Measurements from ENCODE around the gene CDH15. TPM values are rescaled to one million over a fixed set of nuclear protein-coding genes. Genes with fewer than 3 reads are reported as not detected.
A peak's percentile ranks its signal among the peaks of the same experiment; 100 is the strongest.

The CDH15 gene
- total and polyA plus RNA-seq, 5 experiments from 2014 or later = not detected

DNA sequence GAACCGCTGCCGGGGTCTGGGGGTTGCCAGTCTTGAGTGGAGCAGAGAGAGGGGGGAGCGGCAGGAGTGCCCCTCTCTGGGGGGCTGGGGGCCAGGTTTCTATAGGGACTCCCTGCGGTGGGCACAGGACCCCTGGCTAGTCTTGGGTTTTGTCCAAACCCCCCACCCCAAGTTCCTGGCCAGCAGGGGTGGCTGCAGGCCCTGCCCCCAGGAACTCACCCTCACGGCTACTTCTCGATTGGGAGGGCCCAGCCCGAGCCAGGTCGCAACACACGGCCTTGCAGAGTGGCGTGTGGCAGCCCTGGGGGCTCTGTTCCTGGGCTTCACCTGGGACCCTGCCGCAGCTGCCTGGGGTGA lies 601 bp downstream of the CDH15 start:
- Mint-ChIP-seq H3K4me3 (no peak overlapping the region), H3K27me3 (no peaks in the 10 kb centered on the region), H3K9me3 (no peaks in the 10 kb centered on the region), H3K27ac (no peak overlapping the region), H3K4me1 (peaks cover 6 to 11% (median 9%) of the 10 kb centered on the region in 4 donors), H3K36me3 (no peaks in the 10 kb centered on the region)
- ATAC-seq (no peak), DNase-seq (no peak)
- POLR2A ChIA-PET = no interaction called here

DNA sequence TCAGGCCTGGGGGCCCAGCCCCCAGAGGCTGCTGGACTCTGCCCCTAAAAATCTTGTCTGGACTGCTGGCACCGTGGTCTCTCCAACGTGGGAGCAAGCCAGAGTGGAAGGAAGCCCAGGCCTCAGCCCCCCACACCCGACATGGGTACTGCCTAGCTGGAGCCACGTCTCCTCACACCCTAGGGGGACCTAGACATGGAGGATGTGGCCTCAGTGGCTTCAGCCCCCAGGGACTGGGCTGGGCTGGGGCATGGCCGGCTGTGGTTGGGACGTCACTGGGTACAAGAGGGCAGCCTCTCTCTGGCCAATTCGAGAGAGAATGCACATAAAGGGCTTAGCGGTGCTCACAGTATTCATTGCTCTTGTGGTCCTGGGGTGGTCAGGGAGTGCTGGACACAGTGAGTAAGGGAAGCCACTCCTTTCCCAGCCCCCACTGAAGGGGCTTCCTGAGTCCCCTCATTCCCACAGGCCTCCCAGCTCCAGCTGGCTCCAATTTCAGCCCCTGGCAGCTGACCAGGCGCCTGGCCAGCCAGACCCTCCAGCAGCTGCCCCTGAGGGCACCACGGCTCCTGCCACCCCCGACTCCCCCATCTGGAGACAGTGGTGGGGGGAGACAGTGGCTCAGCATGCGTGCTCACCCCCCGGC lies 1.1 kb downstream of the CDH15 start:
- POLR2A ChIA-PET = interaction anchor here (1.0 kb wide), 1 partner anchor 8 kb away, joined by 3 read pairs; no protein-coding TSS in a partner anchor
- Mint-ChIP-seq H3K4me1 (peaks cover 6 to 11% (median 9%) of the 10 kb centered on the region in 4 donors), H3K36me3 (no peaks in the 10 kb centered on the region), H3K27me3 (no peaks in the 10 kb centered on the region), H3K27ac (no peak overlapping the region), H3K4me3 (peak overlapping the region in 1 of 10 donors; percentile 20), H3K9me3 (no peaks in the 10 kb centered on the region)
- ATAC-seq (no peak), DNase-seq (no peak)

DNA sequence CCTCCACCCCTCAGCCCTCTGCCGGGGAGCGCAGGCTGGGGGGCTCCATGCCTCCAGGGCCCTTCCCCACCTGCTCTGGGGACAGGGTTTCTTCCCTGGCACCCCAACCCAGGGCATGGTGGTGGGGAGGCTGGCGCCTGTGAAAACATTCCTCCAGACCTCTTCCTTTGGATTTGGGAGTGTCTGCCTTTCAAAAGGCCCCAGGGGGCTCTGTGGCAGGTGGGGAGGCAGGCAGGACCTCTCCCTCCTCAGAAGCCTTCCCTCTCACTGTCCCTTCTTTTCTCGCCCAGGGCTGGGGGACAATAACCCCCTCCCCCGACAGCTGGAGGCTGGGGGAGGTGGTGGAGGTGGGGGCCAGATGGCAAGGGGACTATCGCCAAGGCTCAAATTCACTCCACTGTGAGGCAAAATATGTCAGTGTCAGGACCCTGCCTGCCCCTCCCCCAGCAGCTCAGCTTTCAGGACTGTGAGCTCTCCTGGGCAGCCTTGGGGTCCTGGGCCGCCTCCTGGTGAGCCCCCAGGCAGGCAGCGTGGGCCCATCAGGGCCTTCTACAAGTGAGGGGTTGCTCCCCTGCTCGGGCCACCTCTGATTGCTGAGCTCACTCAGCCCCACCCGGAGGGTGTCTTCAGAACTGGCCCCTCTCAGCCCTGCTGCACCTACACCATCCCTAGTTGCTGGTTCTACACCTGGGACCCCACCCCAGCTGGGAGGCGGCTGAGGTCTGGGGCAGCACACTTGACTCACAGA lies 1.8 kb downstream of the CDH15 start:
- ATAC-seq (no peak), DNase-seq (no peak)
- Mint-ChIP-seq H3K27ac (peak overlapping the region in 1 of 10 donors; percentile 34), H3K36me3 (no peaks in the 10 kb centered on the region), H3K4me1 (peaks cover 6 to 10% (median 9%) of the 10 kb centered on the region in 4 donors), H3K9me3 (no peaks in the 10 kb centered on the region), H3K27me3 (no peaks in the 10 kb centered on the region), H3K4me3 (no peak overlapping the region)
- POLR2A ChIA-PET = interaction anchor here (1.0 to 1.2 kb wide), 2 partner anchors 9 to 19 kb away, joined by 3 to 5 read pairs; no protein-coding TSS in a partner anchor

DNA sequence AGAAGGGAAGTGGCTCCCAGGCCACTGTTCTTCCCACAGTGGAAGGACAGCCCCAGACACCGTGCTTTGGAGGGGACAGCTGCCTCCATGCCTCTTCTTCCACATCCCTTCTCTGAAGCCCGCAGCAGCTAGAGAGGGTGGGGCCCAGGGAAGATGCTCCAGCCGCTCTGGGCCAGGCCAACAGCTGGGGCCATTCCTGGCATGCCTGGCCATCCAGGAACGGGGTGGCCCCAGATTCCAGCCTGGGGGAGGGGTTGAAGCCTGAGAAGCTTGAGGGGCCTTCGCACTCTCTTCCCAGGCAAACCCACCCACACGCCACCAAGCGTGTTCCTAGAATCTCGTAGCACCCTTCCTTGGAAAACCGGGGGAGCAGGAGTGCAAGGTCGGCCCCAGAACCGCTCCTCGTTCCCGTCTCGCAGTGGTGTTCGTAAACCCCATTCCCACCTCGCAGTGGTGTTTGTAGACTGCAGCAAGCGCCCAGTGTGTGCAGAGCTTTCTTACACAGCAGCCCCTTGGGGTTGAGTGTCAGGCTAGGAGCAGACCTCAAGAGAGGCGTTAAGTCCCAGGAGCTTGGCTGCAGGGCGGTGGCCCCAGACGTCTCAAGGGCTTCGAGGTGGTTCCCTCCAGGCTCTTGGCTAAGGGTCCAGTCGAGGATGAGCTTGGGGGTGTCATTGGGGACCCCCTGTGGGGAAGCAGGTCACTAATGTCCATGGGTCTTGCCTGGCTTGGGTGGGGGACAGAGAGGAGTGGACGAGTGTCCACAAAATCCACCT lies 2.7 kb downstream of the CDH15 start:
- Mint-ChIP-seq H3K36me3 (no peaks in the 10 kb centered on the region), H3K4me1 (peaks cover 6 to 10% (median 9%) of the 10 kb centered on the region in 4 donors), H3K27ac (no peak overlapping the region), H3K9me3 (no peaks in the 10 kb centered on the region), H3K27me3 (no peaks in the 10 kb centered on the region), H3K4me3 (no peak overlapping the region)
- DNase-seq = no peak
- POLR2A ChIA-PET = interaction anchor here (1.2 kb wide), 1 partner anchor 19 kb away, joined by 5 read pairs; no protein-coding TSS in a partner anchor
- no peak for ATAC-seq

DNA sequence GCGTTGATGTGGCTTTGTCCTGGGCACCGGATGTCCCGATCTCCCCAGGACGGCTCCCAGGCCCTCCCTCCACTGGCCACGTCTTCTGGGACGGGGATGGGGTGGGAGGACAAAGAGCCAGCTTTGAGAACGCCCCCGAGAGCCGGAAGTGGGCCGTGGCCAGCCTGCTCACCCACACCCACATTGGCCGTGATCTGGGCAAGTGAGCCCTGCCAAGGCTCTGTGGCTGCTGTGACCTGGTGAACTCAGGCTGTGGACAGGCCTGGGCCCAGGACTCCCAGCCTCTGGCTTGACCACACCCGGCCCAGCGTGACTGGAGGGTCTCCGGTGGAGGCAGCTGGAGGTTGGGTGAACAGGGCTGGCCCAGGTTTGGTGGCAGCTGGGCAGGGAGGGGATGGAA lies 3.3 kb downstream of the CDH15 start:
- H3K27ac Mint-ChIP-seq = no peak overlapping the region
- H3K36me3 Mint-ChIP-seq = no peaks in the 10 kb centered on the region
- no peaks in the 10 kb centered on the region for H3K27me3 Mint-ChIP-seq
- no peak overlapping the region for H3K4me3 Mint-ChIP-seq
- H3K4me1 Mint-ChIP-seq = peaks cover 6 to 10% (median 9%) of the 10 kb centered on the region in 4 donors
- DNase-seq = no peak
- no peak for ATAC-seq
- POLR2A ChIA-PET = no interaction called here
- H3K9me3 Mint-ChIP-seq = no peaks in the 10 kb centered on the region

DNA sequence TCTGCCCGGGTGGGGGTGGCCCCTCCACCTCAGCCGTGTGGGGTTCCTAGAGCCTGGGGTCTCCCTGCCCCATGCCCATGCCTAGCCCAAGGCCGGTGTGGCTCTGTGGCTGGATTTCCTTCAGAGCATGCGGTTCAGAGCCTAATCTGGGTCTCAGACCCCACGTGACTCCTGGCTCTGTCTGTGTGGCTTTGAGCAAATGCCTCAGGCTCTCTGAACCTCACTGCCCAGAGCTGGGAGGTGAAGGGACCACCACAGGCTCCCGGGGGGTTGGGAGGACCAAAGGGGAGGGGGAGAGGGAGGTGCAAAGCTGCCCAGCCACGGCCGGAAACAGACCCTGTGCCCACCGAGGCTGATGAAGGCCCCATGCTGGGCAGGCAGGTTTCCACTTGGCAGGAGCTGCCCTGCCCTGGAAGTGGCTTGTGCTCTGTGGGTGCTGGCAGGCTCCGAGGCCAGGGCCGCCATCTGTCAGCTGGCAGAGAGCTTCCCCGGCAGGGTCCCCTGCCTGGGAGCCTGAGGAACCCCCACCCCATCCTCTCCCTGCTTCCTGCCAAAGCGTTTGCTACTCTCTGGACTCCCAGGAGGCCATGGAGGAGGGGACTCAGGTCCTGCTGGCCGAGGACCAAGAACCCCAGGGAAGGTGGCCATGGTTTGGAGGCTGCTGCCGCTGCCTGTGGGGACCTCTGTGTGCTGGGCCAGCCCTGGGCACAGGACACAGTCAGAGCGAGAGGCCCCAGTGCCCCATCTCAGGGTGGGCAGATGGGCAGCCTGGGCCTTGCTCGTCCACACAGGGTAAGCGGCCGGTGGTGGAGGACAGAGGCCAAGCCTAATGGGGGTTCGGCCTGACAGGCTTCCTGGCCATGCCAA lies 4.0 kb downstream of the CDH15 start:
- ATAC-seq (no peak), DNase-seq (no peak)
- Mint-ChIP-seq H3K9me3 (no peaks in the 10 kb centered on the region), H3K27me3 (no peaks in the 10 kb centered on the region), H3K27ac (no peak overlapping the region), H3K4me1 (peaks cover 6% of the 10 kb centered on the region in 4 donors), H3K36me3 (no peaks in the 10 kb centered on the region), H3K4me3 (no peak overlapping the region)
- POLR2A ChIA-PET = no interaction called here

DNA sequence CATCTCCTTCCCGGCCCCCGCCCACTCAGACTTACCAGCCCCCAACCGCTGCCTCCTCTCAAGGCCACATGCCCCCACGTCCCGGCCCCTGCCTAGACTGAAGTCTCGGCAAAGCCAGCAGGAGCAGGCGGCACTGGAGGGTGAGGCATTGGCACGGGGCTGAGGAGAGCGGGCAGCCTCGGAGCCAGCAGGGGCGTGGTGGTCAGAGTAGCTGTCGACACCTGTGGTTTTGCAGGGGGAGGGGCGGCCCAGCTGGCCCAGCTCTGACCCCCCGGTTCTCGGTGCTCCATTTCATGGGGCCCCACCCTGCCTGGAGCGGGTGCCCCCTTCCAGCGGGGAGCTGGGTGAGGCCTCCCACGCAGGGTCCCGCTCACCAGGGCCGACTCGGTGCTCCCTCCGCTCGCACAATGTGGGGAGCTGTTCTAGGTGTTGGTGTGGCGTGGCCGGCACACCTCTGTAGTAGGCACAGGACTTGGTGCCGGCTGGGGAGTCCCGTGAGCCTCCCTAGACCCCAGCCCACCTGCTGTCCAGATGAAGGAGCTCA lies 4.7 kb downstream of the CDH15 start:
- H3K27ac Mint-ChIP-seq = no peak overlapping the region
- H3K4me3 Mint-ChIP-seq = no peak overlapping the region
- no peaks in the 10 kb centered on the region for H3K9me3 Mint-ChIP-seq
- DNase-seq (no peak), ATAC-seq (no peak)
- POLR2A ChIA-PET = interaction anchor here (0.6 to 0.7 kb wide), 2 partner anchors 11 to 83 kb away, joined by 3 to 4 read pairs; partner anchors contain the start of gene ACSF3
- H3K4me1 Mint-ChIP-seq = peaks cover 0 to 2% (median 1%) of the 10 kb centered on the region in 4 donors
- no peaks in the 10 kb centered on the region for H3K36me3 Mint-ChIP-seq
- no peaks in the 10 kb centered on the region for H3K27me3 Mint-ChIP-seq

DNA sequence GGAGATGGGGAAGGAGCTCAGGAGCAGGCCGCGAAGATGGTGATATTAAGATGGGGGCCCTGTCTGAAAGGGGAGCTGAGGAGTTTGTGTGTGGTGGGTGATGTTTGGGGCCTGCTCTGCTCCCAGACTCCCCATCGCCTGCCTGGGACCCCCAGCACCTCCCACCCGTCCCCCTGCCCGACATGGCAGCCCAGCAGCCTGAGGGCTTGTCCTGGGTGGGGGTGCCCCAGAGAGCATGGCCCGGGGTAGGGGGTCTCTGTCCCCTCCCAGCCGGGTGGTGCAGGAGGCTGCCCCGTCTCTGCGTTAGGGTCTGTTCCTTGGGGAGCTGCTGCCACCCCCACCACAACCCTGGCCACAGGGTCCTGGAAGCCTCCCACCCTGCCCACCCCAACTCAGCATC lies 5.2 kb downstream of the CDH15 start:
- Mint-ChIP-seq H3K27me3 (no peaks in the 10 kb centered on the region), H3K9me3 (no peaks in the 10 kb centered on the region), H3K36me3 (no peaks in the 10 kb centered on the region), H3K27ac (no peak overlapping the region), H3K4me1 (peaks cover 0 to 6% (median 4%) of the 10 kb centered on the region in 4 donors), H3K4me3 (no peak overlapping the region)
- no peak for DNase-seq
- POLR2A ChIA-PET = interaction anchor here (0.6 to 0.7 kb wide), 2 partner anchors 12 to 83 kb away, joined by 3 to 4 read pairs; partner anchors contain the start of gene ACSF3
- no peak for ATAC-seq

DNA sequence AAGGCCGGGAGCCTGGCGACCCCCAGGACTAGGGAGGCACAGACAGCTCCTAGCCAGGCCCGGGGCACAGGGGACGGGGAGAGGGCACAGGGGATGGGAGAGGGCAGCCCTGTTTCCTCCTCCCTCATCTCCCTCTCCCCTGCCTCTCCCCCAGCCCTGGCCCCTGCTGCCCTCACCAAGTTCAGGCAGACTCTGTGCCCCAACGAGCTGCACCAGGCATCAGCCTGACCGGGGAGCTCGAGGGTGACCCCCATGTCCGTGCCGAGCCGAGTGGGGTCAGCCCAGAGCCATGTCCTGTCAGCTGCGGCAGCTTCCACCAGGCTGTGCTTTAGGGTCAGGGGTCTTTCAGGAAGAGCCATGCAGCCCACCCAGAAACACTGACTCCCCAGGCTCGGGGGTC lies 6.0 kb downstream of the CDH15 start:
- H3K4me1 Mint-ChIP-seq = peaks cover 1 to 10% (median 6%) of the 10 kb centered on the region in 4 donors
- H3K36me3 Mint-ChIP-seq = no peaks in the 10 kb centered on the region
- H3K9me3 Mint-ChIP-seq = no peaks in the 10 kb centered on the region
- H3K27me3 Mint-ChIP-seq = no peaks in the 10 kb centered on the region
- no peak overlapping the region for H3K4me3 Mint-ChIP-seq
- ATAC-seq = no peak
- H3K27ac Mint-ChIP-seq = no peak overlapping the region
- POLR2A ChIA-PET = no interaction called here
- DNase-seq = no peak

DNA sequence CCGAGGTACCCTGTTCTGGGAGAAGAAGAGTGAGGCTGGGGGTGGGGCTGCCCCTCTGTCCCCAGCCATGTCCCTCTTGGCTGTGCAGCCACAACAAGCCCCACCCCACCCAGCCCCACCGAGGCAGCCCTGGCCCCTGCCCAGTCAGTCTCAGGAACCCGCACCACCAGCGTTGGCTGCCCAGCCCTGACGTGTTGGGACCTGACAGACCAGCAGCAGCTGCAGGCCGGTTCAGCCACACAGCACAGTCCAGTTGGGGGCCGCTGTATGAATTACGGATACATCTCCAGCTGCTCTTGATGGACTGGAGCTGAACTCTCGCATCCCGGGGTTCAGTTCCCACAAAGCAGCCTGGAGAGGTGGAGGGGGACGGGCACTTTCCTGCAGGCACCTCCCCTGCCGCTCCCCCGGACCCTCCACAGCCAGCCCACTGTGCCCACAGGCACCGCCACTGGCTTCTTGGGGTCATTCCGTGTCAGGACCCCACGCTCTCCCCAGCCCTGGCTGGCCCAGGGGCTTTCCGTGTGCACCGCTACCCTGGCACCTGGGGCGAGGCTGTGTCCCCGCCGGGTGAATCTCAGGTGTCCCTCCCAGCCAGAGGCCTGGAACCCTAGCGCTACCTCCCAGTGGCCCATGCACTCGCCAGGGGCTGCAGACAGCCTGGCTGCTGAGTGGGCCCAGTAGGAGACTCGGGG lies 7.1 kb downstream of the CDH15 start:
- POLR2A ChIA-PET = no interaction called here
- ATAC-seq = no peak
- no peaks in the 10 kb centered on the region for H3K36me3 Mint-ChIP-seq
- H3K4me1 Mint-ChIP-seq = peaks cover 2 to 13% (median 6%) of the 10 kb centered on the region in 4 donors
- no peak for DNase-seq
- no peak overlapping the region for H3K4me3 Mint-ChIP-seq
- no peaks in the 10 kb centered on the region for H3K9me3 Mint-ChIP-seq
- H3K27me3 Mint-ChIP-seq = no peaks in the 10 kb centered on the region
- no peak overlapping the region for H3K27ac Mint-ChIP-seq

DNA sequence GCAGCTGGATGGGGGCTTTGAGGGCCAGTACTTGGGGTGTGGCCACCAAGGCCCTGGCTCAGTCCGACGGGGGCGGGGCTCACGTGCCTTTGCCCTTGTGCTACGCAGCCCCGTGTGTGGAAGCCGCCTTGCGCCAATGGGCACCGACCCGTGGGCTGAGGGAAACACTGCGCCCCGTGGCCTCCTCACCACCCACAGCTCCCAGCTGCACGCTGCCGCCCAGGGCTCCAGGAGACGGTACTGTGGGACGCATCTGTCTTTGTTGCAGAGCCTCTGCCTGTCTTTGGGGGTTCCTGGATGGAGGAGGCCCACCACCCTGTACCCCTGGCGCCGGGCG lies 7.6 kb downstream of the CDH15 start:
- no peaks in the 10 kb centered on the region for H3K36me3 Mint-ChIP-seq
- ATAC-seq (no peak), DNase-seq (no peak)
- no peak overlapping the region for H3K4me3 Mint-ChIP-seq
- no peak overlapping the region for H3K27ac Mint-ChIP-seq
- H3K9me3 Mint-ChIP-seq = no peaks in the 10 kb centered on the region
- no peaks in the 10 kb centered on the region for H3K27me3 Mint-ChIP-seq
- POLR2A ChIA-PET = no interaction called here
- peaks cover 2 to 13% (median 6%) of the 10 kb centered on the region in 4 donors for H3K4me1 Mint-ChIP-seq

Measured in naive thymus-derived CD8-positive, alpha-beta T cell (primary cell).